HG02885 (cell line): ENCODE results near the gene PTEN.

ENCODE experiments used
- ATAC-seq: cut with Tn5 transposase; IDR thresholded peaks from one replicate; pipeline ENCODE4 v1.9.1; 2021; ENCODE audit warnings: mild to moderate bottlenecking; ENCODE audit not compliant: unreplicated experiment, poor library complexity

The PTEN gene

DNA sequence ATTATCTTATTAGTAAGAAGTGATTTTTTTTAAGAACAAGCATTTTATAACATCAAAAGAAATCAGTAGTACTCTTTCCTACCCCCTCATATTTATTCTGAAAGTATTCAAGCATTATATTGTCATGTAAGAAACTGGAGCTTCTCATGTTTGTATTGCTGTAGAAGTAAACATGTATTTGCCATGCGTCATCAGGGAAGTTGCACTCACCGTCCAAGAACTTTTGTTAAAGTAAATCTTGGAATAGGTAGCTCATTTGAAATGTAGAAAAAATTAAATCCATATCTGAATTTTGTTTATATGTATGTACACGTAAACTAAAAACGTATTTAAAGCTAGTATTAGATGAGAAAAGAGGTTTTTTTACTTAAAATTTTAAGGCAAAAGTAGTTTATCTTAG is 96.8 kb downstream of the PTEN start:
- no peak for ATAC-seq

GRCh38 chr10:87961314-87961713 is 97.9 kb downstream of the PTEN start:
- no peak for ATAC-seq

GRCh38 chr10:87966459-87966858 is 103.0 kb downstream of the PTEN start:
- no peak for ATAC-seq

DNA sequence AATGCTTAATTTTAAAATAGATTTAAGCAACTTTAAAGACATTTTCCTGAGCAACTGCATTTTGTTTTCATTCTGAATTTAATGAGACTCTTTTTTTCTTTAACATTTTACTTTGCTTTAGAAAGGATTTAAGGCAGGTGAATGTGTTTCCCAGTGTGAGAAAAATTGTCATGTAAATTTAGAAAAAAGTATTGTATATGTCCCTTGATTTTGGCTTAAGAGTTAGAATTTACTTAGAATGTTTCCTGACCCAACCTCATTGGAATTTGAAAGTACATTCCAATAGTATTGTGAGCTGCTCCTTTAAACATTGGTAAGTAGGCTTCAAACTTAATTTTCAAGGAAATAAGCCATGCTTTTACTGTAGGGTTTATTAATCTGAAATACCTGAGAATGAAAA is 110.2 kb downstream of the PTEN start:
- ATAC-seq = no peak

DNA sequence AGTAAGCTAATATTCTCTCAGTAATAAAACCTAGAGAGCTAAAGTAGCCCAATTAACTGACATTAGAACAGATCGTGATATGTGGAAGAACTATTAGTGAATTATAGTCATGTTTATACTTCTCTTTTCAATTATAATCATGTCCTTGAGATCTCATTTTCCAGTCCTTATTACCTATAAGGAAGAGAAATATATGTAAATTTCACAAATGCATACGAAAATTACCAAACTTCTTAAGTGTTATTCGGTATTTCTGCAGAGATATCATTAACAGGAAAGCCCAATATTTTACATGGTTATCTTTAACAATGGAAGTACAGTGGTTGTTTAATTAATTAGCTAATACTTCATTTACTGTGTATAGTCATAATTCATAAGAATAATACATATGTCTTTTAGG is 110.7 kb downstream of the PTEN start:
- no peak for ATAC-seq

GRCh38 chr10:87974769-87975168 is 111.3 kb downstream of the PTEN start:
- no peak for ATAC-seq

DNA sequence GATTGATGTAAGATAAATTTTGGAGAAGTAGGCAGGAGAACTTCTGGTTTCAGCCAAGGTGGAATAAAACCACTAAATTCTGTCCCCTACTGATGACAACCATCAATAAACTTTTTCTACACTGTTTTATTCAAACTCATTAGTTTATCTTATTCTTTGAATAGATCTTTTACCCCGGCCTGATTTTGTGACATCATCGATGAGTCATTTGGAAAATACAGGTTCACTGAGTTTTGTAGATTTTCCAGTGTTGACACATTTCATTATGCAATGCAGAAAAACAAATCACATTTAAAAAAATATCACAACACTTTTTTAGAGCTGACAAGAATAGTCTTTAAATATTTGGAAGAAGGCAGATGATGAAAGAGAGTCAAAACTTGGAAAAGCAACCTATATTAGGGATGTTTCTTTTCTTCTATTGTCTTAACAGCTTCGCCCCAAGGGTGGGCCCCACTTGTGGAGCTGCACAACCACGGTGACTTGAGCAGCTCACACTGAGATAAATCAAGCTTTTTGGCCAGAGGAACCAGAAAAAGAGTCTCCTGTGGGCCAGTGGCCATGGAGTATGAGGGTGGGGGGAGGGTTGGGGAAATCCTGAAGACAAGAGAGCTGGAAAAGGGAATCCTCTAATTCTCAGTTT is 112.8 kb downstream of the PTEN start:
- no peak for ATAC-seq

GRCh38 chr10:87978166-87978565 is 114.7 kb downstream of the PTEN start:
- ATAC-seq = no peak

- ATAC-seq = no peak
Observed at GRCh38 chr10:87979847-87980246, 116.4 kb downstream of the PTEN start.

GRCh38 chr10:87983716-87984115 is 120.3 kb downstream of the PTEN start:
- no peak for ATAC-seq

- ATAC-seq = no peak
Observed at GRCh38 chr10:87987206-87987605, 123.8 kb downstream of the PTEN start.

DNA sequence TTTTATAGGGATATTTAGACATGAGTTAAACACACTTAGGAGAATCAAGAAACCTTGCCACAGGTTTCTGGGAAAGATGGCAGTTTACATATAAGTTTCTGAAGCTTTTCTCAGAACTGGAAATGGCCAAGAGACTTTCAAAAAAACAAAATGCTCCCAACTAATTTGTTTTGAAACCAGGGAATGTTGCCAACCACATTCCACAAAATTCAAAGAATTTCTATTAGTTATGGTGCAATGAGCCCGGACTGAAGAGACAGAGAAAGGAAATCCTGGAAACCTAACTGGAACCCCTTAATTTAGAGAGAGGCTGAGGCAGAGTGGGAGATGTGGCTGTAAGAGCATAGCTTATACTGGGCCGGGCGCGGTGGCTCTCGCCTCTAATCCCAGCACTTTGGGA is 128.5 kb downstream of the PTEN start:
- ATAC-seq = no peak

- no peak for ATAC-seq
Observed at GRCh38 chr10:88004451-88004850, 141.0 kb downstream of the PTEN start.

- no peak for ATAC-seq
Observed at GRCh38 chr10:88006261-88006660, 142.8 kb downstream of the PTEN start.

DNA sequence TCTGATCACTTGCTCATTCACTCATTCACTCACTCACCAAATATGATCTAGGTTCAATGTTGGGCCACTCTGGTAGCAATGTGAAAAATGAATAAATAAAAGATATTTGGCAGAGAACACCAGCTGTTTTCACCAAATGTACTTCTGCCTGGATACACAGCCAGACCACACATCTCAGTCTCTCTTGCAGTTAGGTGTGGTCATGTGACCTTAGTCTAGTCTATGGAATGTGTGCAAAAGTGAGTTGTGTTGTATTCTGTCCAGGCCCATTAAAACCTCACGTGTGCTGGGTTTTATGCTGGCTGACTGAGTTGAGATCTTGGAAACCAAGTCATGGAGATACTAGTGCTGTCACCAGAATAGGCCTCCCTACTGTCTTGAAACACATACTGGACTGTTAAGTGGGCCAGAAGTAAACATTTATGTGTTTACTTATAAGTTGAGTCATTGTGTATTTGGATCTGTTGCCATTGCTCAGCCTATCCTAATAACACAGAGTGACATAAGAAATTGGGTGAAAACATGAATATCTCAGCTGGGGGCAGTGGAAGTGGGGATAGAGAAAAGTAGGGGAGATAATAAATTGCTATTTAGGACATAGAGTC is 145.5 kb downstream of the PTEN start:
- no peak for ATAC-seq

GRCh38 chr10:88012641-88013040 is 149.2 kb downstream of the PTEN start:
- ATAC-seq = no peak

DNA sequence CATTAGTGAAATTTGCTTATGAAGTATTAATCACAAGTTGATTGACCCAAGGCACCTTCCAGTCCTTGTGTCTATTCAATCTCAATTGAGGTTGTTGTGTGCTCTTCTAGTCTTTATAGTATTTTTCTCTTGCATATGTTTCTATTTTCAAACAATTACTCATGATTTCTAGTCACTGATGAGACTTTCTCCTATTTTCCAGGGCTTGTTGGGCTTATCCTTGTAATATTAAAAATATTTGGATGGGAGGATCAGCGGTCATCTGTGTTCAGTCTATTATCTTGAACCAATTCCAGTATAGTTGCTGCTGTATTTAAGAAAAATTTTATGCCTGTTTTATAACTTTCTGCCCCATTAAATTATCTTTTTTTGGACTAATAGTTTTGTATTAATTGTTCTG is 154.4 kb downstream of the PTEN start:
- ATAC-seq = no peak

- no peak for ATAC-seq
Observed at GRCh38 chr10:88019753-88020152, 156.3 kb downstream of the PTEN start.
